GM21515 (cell line): ENCODE results near the gene MRPL24.

Experiments used
- ATAC-seq: cut with Tn5 transposase; IDR thresholded peaks from one replicate; pipeline ENCODE4 v1.9.1; 2021; ENCODE audit not compliant: unreplicated experiment

The MRPL24 gene

DNA sequence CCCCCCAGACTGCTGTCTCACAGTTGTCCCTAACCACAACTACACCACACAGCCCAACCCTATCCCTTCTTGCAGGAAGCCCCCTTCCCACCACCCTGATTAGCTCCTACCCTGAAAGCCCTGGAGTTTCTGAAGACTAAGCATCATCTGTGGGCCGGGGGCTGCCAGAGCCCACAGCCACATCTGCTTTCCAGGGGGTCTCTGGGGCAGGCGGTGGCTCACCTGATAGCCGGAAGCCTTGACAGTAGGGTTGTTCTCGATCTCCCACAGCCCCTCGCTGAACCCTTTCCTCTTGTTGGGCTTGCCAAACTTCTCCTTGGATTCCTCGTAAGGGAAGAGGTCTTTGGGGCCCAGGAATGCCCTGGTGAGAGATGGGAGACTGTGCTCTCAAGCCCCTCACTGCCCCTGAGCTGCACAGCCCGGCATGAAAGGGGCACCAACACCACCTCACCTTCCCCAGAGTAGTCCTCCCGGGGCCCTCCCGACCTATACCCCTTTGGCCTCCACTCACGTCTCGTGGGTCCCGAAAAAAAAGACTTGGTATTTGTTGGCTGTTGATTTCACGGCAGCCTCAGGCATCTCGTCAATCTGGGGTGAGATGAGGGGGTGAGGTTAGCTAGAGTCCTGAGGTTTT is 4.0 kb upstream of the MRPL24 start:
- no peak for ATAC-seq

DNA sequence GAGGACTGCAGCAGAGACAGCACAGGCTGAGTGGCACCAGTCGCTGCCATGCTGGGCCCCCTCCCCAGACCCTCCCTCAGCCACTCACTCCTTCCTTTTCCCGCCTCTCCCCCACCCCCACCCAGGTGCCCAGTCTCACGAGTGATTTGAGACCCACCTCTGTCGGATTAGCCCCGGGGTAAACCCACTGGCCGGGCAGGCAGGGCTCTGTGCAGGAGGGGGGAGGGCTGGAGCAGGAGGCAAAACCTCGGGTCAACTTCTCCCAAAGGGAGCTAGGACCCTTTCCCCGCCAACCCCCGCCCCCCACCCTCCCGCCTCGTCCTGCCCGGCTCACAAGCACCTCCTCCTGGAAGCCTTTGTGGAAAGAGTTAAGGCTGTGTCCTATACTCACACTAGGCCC is 3.5 kb upstream of the MRPL24 start:
- no peak for ATAC-seq

- ATAC-seq = no peak
Measured at GRCh38 chr1:156743367-156744302, 2.7 kb upstream of the MRPL24 start.

DNA sequence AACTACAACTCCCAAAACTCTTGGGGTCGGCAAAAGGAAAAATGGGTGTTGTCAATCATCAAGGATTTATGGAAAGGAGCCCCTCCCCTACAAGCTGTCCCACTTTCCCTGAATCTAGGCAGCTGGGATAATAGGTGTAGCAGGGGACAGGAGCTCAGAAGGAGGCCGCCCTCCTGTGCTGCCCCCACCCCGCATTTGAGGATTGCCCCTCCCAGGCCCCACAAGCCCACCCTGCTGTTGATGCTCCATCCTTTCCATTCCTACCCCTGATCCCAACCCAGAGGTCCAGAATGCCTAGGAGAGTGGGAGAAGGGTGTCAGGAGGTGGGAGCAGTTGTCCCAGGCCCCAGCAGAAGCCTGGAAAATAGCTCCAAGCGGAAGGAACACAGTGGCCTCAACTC is 1.9 kb upstream of the MRPL24 start:
- ATAC-seq = no peak

- ATAC-seq = no peak
Measured at GRCh38 chr1:156742017-156742416, 1.1 kb upstream of the MRPL24 start.

GRCh38 chr1:156741481-156741983 is 644 bp upstream of the MRPL24 start:
- peak; percentile 1 for ATAC-seq

- peak; percentile 2 for ATAC-seq
Measured at GRCh38 chr1:156740237-156740740, 599 bp downstream of the MRPL24 start.

DNA sequence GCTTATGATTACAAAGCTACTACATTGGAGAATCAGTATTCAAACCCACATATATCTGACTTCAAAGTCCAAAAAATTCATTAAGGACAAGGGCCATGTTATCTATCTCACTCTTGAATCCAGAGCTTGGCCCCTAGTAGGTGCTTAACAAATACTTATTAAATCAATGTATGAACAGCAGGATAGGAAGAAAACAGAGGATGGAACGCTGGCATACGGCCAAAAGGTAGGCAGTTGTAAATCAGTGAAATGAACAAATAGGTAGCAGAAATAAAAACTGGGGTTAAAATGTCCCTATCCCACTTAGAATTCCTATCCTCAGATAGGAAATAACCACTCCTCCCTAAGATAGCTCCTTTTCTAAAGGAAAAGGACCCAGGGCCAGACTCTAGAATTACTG is 2.0 kb downstream of the MRPL24 start:
- no peak for ATAC-seq

DNA sequence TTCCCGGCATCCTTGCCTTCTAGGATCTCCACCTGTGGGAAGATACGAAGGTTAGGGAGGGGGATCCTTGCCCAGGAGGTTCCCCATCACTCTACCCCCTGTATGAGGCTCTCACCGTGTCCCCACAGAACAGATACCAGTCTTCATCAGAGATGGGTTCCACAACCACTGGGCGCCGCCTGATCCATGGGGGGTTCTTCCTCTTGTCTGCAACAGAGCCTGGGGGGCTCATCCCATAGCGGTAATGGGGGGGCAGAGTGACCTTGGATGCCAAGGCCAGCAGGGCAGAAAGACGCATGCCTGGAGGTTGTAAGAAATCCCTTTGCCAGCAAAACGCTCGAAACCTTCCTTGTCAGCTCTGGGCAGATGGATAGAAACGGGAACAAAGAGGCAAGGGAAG is 2.5 kb downstream of the MRPL24 start:
- no peak for ATAC-seq

DNA sequence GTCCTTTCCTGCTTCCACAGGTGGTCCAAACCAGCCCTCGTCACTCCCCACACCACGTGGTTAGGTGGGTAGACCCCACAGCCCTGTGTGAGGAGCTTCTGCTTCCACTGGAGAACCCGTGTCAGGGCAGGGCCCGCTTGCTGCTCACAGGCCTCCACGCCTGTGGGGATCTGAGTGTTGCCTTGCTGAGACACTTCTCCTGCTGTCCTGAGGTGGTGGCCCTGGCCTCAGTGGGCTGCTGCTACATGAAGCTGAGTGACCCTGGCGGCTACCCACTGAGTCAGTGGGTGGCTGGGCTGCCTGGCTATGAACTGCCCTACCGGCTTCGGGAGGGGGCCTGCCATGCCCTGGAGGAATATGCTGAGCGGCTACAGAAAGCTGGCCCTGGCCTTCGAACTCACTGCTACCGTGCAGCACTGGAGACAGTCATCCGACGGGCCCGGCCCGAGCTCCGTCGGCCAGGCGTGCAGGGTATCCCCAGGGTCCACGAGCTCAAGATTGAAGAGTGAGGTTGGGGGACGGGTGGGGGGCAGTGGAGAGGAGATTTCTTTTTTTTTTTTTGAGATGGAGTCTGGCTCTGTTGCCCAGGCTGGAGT is 6.8 kb downstream of the MRPL24 start:
- no peak for ATAC-seq

DNA sequence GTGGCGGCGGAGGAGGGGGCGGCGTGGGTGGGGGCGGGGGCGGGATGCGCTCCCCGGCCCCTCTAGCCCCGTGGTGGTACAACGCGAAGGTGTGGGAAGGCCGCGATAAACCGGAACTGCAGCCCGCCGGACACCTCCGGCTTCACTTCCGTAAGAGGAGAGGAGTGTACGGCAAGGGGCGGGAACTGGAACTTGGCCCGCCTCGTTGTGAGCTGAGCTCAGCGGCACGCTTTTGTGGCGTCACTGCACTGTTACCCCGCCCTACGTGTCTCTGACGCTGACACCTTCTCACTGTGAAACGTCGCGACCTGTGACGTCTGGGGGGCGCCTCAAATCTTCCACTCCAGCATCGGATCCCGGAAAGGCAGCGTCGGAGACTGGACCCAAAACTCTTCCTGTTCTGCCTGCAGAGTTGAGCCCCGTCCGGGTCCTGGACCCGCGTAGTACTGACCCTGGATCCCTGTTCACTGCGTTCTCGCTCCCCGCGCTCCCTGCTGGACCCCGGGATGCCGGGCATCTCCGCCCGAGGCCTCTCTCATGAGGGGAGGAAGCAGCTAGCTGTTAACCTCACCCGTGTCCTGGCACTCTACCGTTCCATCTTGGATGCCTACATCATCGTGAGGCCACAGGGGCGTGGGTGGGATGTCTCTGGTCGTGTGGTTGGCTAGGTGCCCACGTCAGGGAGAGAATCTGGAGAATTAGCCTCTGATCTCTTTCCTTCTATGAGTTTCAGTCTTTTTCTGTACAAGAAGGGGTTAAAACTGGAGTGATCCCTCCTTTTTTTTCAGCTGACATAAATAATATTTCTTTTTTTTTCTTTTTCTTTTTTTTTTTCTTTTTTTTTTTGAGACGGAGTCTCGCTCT is 12.1 kb downstream of the MRPL24 start, which contains the start of gene ISG20L2:
Gene ISG20L2, minus strand, starts transcription at position 168 of the 864 bp plus-strand sequence. CDS start 1,114 bp downstream, outside the sequence.
- peak; percentile 83 for ATAC-seq

- peak; percentile 46 for ATAC-seq
Measured at GRCh38 chr1:156727926-156728598, 12.8 kb downstream of the MRPL24 start, which contains the start of gene METTL25B. Gene METTL25B (plus strand): TSS chr1:156728469. CDS start chr1:156729105, 636 bp downstream.

- no peak for ATAC-seq
Measured at GRCh38 chr1:156727492-156727891, 13.4 kb downstream of the MRPL24 start.

DNA sequence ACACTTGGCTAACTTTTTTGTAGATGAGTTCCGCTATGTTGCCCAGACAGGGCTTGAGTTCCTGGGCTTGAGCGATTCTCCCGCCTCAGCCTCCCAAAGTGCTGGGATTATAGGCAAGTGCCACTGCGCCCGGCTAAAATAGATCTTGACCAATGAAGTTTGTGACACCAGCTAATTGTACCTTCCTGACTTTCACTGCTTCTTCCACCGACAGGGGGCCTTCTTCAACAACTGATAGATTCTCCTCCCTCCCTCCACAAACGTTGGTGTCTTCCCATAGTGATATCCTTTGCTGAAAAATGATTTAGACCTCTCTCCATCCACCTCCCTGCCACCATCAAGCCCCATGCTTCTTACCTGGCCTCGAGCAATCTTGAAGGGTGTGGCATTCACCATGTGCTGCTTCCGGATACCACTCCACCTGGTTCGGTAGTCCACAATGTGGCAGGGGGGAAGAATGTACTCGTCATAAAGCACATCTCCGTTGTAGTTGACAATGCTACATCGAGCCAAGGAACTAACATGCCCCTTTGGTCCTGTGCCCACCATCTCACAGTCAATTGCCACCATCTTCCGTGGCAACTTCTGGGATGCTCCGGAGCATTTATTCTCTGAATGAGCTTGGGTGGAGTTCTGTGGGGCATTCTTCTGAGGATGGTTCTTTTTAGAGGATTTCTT is 14.2 kb downstream of the MRPL24 start:
- ATAC-seq = no peak

DNA sequence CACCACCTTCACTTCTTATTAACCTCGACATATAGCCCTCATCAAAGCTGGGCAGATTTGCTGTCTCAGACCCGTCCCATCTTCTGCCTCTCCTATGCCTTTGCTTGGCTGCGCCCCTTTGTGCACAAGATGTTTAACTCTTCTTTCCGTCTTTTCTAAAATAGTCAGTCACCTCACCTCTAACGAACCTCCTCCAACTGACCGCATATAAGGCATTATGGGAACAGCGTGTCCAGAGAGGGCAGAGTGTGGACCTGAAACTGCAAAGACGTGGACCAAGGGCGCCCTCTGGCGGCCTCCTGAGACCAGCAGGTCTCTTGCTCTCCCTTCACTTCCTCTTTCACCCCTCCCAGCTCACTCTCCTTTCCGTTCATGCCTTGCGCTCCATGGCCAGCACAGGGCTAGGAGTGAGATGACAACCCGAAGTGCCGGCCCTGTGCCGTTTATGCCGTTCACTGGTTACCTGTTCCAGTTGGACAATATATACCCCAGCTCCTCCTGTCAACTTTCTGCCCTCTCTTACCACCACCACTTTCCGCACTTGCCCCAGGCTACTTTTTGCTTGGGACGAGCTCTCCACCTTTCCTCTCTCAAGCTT is 15.1 kb downstream of the MRPL24 start:
- ATAC-seq = peak; percentile 35

DNA sequence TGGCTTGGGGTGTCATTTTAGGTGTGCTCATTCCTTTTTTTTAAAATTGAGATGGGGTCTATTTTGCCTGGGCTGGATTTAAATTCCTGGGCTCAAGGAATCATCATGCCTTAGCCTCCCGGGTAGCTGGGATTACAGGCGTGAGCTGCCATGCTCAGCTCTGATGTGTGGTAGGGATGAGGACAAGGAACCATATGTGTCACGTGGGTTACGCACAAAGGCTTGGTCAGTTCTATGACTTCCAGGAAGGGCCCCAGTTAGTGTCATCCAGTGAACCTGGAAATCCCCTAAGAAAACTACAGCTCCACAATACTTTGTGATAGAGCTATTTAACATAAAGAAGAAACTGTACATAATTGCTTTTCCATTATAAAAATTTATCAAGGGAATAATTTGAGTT is 19.4 kb downstream of the MRPL24 start:
- no peak for ATAC-seq

DNA sequence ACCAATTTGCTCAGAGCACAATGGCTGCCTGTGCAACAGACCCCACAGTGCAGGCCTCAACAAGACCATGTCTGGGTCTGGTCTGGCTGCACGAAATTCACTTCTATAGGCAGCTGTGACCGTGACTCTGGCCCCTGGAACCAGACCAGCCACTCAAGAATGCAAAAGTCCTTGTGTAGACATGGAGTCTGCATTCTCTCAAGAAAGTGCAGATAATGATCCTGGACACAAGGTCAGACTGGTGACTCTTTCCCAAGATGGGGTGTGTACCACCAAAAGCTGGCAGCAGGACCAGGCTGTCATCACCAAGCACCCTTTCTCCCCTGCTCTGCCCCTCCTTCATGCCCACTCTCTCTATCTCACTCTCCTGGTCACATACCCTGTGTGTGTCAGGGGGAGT is 19.8 kb downstream of the MRPL24 start:
- no peak for ATAC-seq

- ATAC-seq = no peak
Measured at GRCh38 chr1:156717351-156717750, 23.5 kb downstream of the MRPL24 start.

- no peak for ATAC-seq
Measured at GRCh38 chr1:156714830-156715229, 26.1 kb downstream of the MRPL24 start.
